Upper lobe of left lung (tissue), 6 donors: ENCODE results near the gene HOXA7. TPM values are rescaled to one million over a fixed set of nuclear protein-coding genes. Genes with fewer than 3 reads are reported as not detected.

Source experiments
- ATAC-seq, 2 donors: fragments of 200-7000 bp; cut with Tn5 transposase; one replicate each; pipeline ENCODE4 v1.9.1; 2022; ENCODE audit warnings: mild to moderate bottlenecking in 2 of 2, moderate library complexity in 2 of 2; ENCODE audit not compliant: low FRiP score in 2 of 2
- DNase-seq, 2 donors: peaks; one replicate each; pipeline ENCODE4 v3.0.0-alpha.2; 2019 to 2020
- H3K27ac ChIP-seq, 4 donors: fragments of 200-600 bp; sonication (generic); one replicate each; pipeline ENCODE4 v1.5.1; 2016 to 2019
- H3K27me3 ChIP-seq, 4 donors: fragments of 200-600 bp; sonication (generic); one replicate each; pipeline ENCODE4 v1.5.1; 2017 to 2019
- H3K36me3 ChIP-seq, 4 donors: fragments of 200-600 bp; sonication (generic); one replicate each; pipeline ENCODE4 v1.5.1; 2016 to 2019
- H3K4me1 ChIP-seq, 4 donors: fragments of 200-600 bp; sonication (generic); one replicate each; pipeline ENCODE4 v1.5.1; 2018 to 2019
- H3K4me3 ChIP-seq, 4 donors: fragments of 200-600 bp; sonication (generic); one replicate each; pipeline ENCODE4 v1.5.1; 2017 to 2019; ENCODE audit warnings: mild to moderate bottlenecking in 2 of 4, moderate library complexity in 1 of 4
- H3K9me3 ChIP-seq, 4 donors: fragments of 200-600 bp; sonication (generic); one replicate each; pipeline ENCODE4 v1.5.1; 2018 to 2019
- CTCF ChIP-seq, 6 experiments: fragments of 450-650 bp in 4 of 6; fragments of 200-600 bp in 2 of 6; sonication (generic) in 2 of 6; IDR thresholded peaks; one replicate each; pipeline ENCODE4 v1.5.1; 2016 to 2019; ENCODE audit warnings: antibody characterized with exemption in 6 of 6
- EP300 ChIP-seq, 4 donors: sonication (generic); formaldehyde crosslinking; IDR thresholded peaks; one replicate each; pipeline ENCODE4 v1.5.1; 2017; ENCODE audit warnings: antibody characterized with exemption in 4 of 4, control low read depth in 2 of 4
- POLR2A ChIP-seq, 4 donors: fragments of 450-650 bp; IDR thresholded peaks; one replicate each; pipeline ENCODE4 v1.5.1; 2016 to 2017; ENCODE audit warnings: antibody characterized with exemption in 4 of 4, mild to moderate bottlenecking in 2 of 4
- POLR2AphosphoS5 ChIP-seq, 2 donors: sonication (generic); formaldehyde crosslinking; IDR thresholded peaks; one replicate each; pipeline ENCODE4 v1.5.1; 2017; ENCODE audit warnings: antibody characterized with exemption in 2 of 2
- WGBS, 2 donors: methylation state at CpG; one replicate each; pipeline ENCODE4 v1.1.5; 2017 to 2018; 5-methylcytosine and 5-hydroxymethylcytosine counted together
- total RNA-seq, 6 donors: library from RNA; depleted of rRNA in 4 of 6; stranded (reverse); fragments of >200 nt in 4 of 6; gene quantifications; one replicate each; pipeline versions ENCODE4 v1.1.0 to v1.2.1, GENCODE V29; 2016 to 2021
- donor health status: DM: no; HTN: no; CAD: no; lungs with moderate emphysema.
- donor health status: DM: no; HTN: yes; CAD: no; lungs with severe emphysema.

The HOXA7 gene
- total RNA-seq, 6 donors from 2014 or later, result 0.46 to 3.3 (median 2.5) TPM; not detected in 2

GRCh38 chr7:27148756-27149641 lies 7.5 kb downstream of the HOXA7 start:
- H3K4me1 ChIP-seq, result peaks cover 25 to 48% (median 35%) of the 10 kb centered on the region in 4 donors
- peak in 1 of 2 donors; percentile 68 for DNase-seq
- ATAC-seq, result no peak
- peak overlapping the region in 3 of 4 donors; percentile 24 to 74 (median 62) for H3K4me3 ChIP-seq
- no peaks in the 10 kb centered on the region for H3K36me3 ChIP-seq
- TF ChIP-seq POLR2AphosphoS5 (IDR thresholded peaks at IDR 0.05) (no peak), CTCF (IDR thresholded peaks at IDR 0.05) (no peak), EP300 (IDR thresholded peaks at IDR 0.05) (no peak), POLR2A (IDR thresholded peaks at IDR 0.05) (no peak)
- peak overlapping the region; percentile 84 to 95 (median 88) for H3K27ac ChIP-seq
- H3K9me3 ChIP-seq, result no peaks in the 10 kb centered on the region
- WGBS, 2 donors, result 41 to 42% methylated on average over 19 to 30 of the region's 30 CpGs
- peaks cover 0 to 53% (median 32%) of the 10 kb centered on the region in 4 donors for H3K27me3 ChIP-seq

- Histone ChIP-seq H3K36me3 (no peaks in the 10 kb centered on the region), H3K9me3 (no peaks in the 10 kb centered on the region), H3K4me3 (peak overlapping the region; percentile 14 to 74 (median 43)), H3K4me1 (peaks cover 25 to 56% (median 35%) of the 10 kb centered on the region in 4 donors), H3K27ac (peak overlapping the region; percentile 84 to 95 (median 88)), H3K27me3 (peaks cover 0 to 49% (median 31%) of the 10 kb centered on the region in 4 donors)
- ATAC-seq (no peak), DNase-seq (no peak)
- TF ChIP-seq CTCF (IDR thresholded peaks at IDR 0.05) (no peak), POLR2A (IDR thresholded peaks at IDR 0.05) (no peak), EP300 (IDR thresholded peaks at IDR 0.05) (no peak), POLR2AphosphoS5 (IDR thresholded peaks at IDR 0.05) (peak in 1 of 2 donors; percentile 79)
- 14 to 26% methylated on average over 18 to 28 of the region's 28 CpGs for WGBS, 2 donors
Measured at GRCh38 chr7:27148031-27148755, 8.3 kb downstream of the HOXA7 start.

GRCh38 chr7:27147199-27148030 lies 9.1 kb downstream of the HOXA7 start, which contains the start of gene HOXA6:
Gene HOXA6 (minus strand): TSS chr7:27147774. CDS start chr7:27147749, 25 bp downstream.
- peak in 1 of 2 donors; percentile 91 for DNase-seq
- 20 to 37% methylated on average over 16 to 36 of the region's 63 CpGs for WGBS, 2 donors
- H3K27me3 ChIP-seq, result peaks cover 0 to 46% (median 26%) of the 10 kb centered on the region in 4 donors
- no peaks in the 10 kb centered on the region for H3K9me3 ChIP-seq
- peaks cover 21 to 55% (median 31%) of the 10 kb centered on the region in 4 donors for H3K4me1 ChIP-seq
- H3K36me3 ChIP-seq, result no peaks in the 10 kb centered on the region
- H3K27ac ChIP-seq, result peak within 1 kb of the TSS; percentile 84 to 95 (median 88)
- ATAC-seq, result no peak
- H3K4me3 ChIP-seq, result peak within 1 kb of the TSS; percentile 14 to 74 (median 43)
- TF ChIP-seq POLR2AphosphoS5 (IDR thresholded peaks at IDR 0.05) (no peak), POLR2A (IDR thresholded peaks at IDR 0.05) (no peak), CTCF (IDR thresholded peaks at IDR 0.05) (no peak), EP300 (IDR thresholded peaks at IDR 0.05) (no peak)

GRCh38 chr7:27146491-27147198 lies 9.8 kb downstream of the HOXA7 start:
- H3K27ac ChIP-seq, result peak overlapping the region; percentile 84 to 95 (median 88)
- no peaks in the 10 kb centered on the region for H3K36me3 ChIP-seq
- H3K27me3 ChIP-seq, result peaks cover 0 to 40% (median 20%) of the 10 kb centered on the region in 4 donors
- H3K9me3 ChIP-seq, result no peaks in the 10 kb centered on the region
- TF ChIP-seq POLR2A (IDR thresholded peaks at IDR 0.05) (no peak), POLR2AphosphoS5 (IDR thresholded peaks at IDR 0.05) (no peak), CTCF (IDR thresholded peaks at IDR 0.05) (no peak), EP300 (IDR thresholded peaks at IDR 0.05) (no peak)
- H3K4me1 ChIP-seq, result peaks cover 21 to 50% (median 27%) of the 10 kb centered on the region in 4 donors
- WGBS, 2 donors, result 52 to 67% methylated on average over 5 of the region's 5 CpGs
- DNase-seq, result no peak
- peak overlapping the region in 3 of 4 donors; percentile 24 to 74 (median 62) for H3K4me3 ChIP-seq
- ATAC-seq, result no peak
